ENCODE data around the gene ABL1.

DNA sequence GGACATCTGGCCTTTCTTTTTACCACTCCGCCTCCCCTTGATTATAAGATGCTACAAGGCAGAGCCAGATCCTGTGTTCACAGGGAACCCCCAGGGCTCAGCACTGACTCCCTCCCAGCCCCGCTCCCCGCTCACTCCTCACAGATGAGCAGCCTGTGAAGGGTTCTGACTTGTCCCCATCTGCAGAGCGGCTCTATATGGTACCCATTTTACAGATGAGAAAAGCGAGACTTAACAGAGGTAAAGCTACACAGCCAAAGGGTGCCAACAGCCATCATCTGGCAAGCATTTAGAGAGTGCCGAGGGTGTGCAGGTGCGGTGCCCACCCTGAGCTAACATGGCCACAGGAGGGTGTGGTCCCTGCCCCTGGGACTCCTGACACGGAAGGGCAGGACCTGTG is 85.2 kb downstream of the ABL1 start:
- TF ChIP-seq, protein P1, sequence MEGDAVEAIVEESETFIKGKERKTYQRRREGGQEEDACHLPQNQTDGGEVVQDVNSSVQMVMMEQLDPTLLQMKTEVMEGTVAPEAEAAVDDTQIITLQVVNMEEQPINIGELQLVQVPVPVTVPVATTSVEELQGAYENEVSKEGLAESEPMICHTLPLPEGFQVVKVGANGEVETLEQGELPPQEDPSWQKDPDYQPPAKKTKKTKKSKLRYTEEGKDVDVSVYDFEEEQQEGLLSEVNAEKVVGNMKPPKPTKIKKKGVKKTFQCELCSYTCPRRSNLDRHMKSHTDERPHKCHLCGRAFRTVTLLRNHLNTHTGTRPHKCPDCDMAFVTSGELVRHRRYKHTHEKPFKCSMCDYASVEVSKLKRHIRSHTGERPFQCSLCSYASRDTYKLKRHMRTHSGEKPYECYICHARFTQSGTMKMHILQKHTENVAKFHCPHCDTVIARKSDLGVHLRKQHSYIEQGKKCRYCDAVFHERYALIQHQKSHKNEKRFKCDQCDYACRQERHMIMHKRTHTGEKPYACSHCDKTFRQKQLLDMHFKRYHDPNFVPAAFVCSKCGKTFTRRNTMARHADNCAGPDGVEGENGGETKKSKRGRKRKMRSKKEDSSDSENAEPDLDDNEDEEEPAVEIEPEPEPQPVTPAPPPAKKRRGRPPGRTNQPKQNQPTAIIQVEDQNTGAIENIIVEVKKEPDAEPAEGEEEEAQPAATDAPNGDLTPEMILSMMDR (IDR thresholded peaks at IDR 0.05; ENCODE audit: low read depth, low read length) = no peak
- TF ChIP-seq POLR2A (IDR thresholded peaks at IDR 0.05; ENCODE audit: extremely low read depth, insufficient read length) = no peak
- no peak for TF ChIP-seq MYC (IDR thresholded peaks at IDR 0.05; ENCODE audit: low read depth, low read length)
- TF ChIP-seq, protein P2, sequence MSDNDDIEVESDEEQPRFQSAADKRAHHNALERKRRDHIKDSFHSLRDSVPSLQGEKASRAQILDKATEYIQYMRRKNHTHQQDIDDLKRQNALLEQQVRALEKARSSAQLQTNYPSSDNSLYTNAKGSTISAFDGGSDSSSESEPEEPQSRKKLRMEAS (IDR thresholded peaks at IDR 0.05; ENCODE audit: low read depth, low read length) = no peak

Data from NB4 (cell line).